HG03196 (cell line): ENCODE data around the gene ZCCHC18.
A peak's percentile ranks its signal among the peaks of the same experiment; 100 is the strongest.

Experiments
- ATAC-seq: cut with Tn5 transposase; IDR thresholded peaks from one replicate; pipeline ENCODE4 v1.9.1; 2021; ENCODE audit not compliant: unreplicated experiment

The ZCCHC18 gene

GRCh38 chrX:104130808-104131207 lies 18.5 kb downstream of the ZCCHC18 start:
- ATAC-seq, result no peak

GRCh38 chrX:104134583-104135261 lies 22.4 kb downstream of the ZCCHC18 start:
- ATAC-seq, result no peak

GRCh38 chrX:104135677-104136076 lies 23.4 kb downstream of the ZCCHC18 start:
- ATAC-seq, result no peak

GRCh38 chrX:104136241-104137019 lies 24.1 kb downstream of the ZCCHC18 start:
- ATAC-seq, result peak; percentile 88

GRCh38 chrX:104137496-104137895 lies 25.2 kb downstream of the ZCCHC18 start:
- ATAC-seq, result no peak

GRCh38 chrX:104141087-104141760 lies 28.9 kb downstream of the ZCCHC18 start:
- ATAC-seq, result no peak

- no peak for ATAC-seq
Observed at GRCh38 chrX:104151037-104151436, 38.7 kb downstream of the ZCCHC18 start.

GRCh38 chrX:104156630-104157529 lies 44.6 kb downstream of the ZCCHC18 start, which contains the start of gene SLC25A53:
SLC25A53 (minus strand) TSS chrX:104157009; CDS start chrX:104105257, 51,752 bp downstream.
- ATAC-seq, result peak; percentile 86
